Measurements from ENCODE around the gene PDE5A.

PDE5A gene

GRCh38 chr4:119580293-119580692 is 48.3 kb downstream of the PDE5A start:
- DNase-seq, result no peak

DNA sequence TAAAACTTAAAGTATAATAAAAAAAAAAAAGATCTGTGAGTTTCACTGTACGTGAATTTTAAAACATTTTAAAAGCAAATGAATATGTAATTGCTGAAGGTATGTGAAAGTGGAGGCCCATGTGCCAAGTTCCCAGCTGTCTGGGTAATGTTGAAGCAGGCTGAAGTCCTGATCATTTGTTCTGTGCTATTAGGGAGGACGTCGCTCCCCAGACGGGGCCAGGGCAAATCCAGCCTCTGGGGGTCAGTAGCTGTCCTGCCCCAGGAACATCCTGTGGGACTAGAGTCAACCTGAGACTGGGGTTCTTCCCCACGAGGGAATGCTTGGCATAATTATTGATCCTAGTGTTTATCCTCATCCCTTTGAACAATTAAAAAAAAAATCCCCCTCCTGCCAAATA is 48.8 kb downstream of the PDE5A start:
- no peak for DNase-seq

DNA sequence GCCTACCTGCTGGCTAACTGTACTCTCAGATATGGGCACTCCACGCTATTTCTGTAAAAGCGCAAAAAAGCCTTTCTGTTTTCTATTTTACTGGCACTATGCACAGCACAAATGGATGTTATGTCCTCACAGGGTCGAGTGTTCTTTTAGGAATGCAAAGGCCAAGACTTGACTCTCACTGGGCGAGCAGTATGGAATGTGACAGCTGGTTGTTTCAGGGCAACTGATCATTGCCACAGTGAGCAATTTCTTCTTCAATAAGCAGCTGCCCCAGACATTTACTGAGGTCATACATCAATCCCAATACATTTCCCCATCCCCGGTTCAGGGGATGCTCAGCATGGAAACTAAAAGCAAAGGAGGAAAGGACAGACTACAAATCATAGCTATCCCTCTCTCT is 58.2 kb downstream of the PDE5A start:
- DNase-seq, result no peak

DNA sequence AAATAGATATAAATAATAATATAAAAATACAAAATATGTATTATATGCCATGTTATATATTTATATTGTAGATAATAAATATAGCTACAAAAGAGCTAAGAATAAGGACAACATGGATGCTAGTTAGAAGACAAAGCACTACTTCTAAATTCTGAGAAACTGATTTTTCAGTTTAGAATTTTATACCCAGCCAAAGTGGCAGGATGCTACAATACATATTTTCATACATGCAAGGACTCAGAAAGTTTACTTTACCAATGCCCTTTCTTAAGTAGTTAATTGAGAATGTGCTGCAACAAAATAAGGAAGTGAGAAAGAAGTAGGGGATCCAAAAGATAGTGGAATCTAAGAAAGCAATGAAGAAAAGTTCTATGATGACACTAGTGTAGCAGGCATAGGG is 64.5 kb downstream of the PDE5A start:
- DNase-seq, result no peak

DNA sequence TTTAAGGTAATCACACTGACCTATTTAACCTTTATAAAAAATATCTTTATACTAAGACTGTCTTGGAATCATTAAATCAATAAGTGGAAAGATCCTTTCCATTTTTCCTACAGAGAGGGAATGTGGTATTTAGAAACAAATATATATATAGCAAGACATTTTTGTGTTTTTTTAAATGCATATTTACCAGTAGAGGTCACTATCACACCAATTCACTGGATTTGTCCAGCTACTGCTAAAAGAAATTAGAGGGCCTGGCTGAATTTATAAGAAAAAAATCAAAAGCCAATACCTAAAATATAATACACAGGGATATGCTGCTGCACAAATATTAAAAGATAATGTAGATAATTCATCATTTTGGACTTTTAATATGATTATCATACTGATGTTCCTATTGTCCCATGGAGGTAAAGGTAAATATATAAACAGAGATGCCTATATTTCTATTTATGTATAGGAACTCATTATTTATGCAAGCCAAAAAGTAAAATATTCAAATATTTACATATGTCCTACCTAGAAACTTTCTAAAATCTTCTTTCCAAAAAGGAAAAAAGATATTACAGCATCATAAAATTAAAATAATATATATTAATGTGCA is 69.5 kb downstream of the PDE5A start:
- peak; percentile 3 for DNase-seq

GRCh38 chr4:119550857-119551532 is 77.6 kb downstream of the PDE5A start:
- DNase-seq, result no peak

GRCh38 chr4:119549639-119550038 is 79.0 kb downstream of the PDE5A start:
- DNase-seq, result no peak

DNA sequence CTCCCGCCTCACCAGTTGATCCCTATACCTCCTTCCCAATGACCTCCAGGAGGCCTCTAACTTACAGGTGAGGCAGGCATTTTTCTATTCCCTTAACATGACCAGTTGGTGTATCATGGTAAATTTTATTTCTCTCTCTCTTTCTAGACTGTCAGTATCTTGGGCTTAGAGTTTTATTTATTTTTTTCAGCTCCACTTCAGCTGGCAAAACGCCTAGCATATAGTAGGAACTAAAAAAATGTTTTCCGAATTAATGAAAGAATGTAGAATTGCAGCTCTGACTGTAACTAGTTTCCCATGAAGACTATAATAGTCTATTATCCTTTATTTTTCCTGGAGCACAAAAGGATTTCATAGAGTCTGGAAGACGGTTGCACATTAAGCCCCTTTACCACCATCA is 84.8 kb downstream of the PDE5A start:
- DNase-seq, result no peak

- DNase-seq, result no peak
These were observed 85.4 kb downstream of the PDE5A start for GRCh38 chr4:119543187-119543586.

GRCh38 chr4:119540249-119540648 is 88.4 kb downstream of the PDE5A start:
- DNase-seq, result no peak

DNA sequence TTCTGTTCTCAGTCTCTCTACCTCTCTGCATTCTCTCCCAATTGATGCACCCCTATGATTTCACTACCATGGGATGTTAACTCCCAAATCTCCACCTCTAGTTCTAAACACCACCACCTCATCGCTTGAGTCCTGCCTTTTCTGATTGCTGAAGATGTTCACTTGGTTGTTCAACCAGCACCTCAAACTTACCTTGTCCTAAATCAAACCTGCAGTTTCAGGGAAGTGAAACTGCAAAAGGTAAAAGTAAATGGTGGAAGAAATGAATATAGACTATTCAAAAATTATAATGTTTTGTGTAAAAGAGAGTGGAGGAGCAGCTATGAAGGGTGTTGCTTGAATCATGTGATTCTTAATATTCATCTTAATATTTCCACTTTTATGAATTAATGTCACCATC is 91.0 kb downstream of the PDE5A start:
- DNase-seq, result no peak

GRCh38 chr4:119536572-119537528 is 91.8 kb downstream of the PDE5A start:
- no peak for DNase-seq

DNA sequence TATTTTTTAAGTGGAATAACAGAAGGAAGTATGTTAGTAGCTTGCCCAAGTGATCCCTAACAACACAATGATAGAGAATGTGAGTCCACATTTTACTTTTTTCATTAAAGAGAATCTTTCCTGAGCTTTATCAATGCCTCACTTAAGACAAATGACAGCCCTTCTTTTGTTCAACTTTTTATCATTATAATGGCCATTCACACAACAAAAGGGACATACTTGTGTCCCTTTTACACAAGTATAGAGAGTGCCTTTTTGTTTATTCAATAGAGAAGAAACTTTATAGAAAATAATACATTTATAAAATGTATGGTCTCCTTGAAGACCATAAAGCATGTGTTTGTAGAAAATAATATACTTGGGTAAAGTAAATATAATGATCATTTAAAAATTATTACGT is 96.3 kb downstream of the PDE5A start:
- DNase-seq, result no peak

GRCh38 chr4:119529788-119530187 is 98.8 kb downstream of the PDE5A start:
- no peak for DNase-seq

GRCh38 chr4:119526786-119527550 is 101.6 kb downstream of the PDE5A start:
- DNase-seq, result no peak

DNA sequence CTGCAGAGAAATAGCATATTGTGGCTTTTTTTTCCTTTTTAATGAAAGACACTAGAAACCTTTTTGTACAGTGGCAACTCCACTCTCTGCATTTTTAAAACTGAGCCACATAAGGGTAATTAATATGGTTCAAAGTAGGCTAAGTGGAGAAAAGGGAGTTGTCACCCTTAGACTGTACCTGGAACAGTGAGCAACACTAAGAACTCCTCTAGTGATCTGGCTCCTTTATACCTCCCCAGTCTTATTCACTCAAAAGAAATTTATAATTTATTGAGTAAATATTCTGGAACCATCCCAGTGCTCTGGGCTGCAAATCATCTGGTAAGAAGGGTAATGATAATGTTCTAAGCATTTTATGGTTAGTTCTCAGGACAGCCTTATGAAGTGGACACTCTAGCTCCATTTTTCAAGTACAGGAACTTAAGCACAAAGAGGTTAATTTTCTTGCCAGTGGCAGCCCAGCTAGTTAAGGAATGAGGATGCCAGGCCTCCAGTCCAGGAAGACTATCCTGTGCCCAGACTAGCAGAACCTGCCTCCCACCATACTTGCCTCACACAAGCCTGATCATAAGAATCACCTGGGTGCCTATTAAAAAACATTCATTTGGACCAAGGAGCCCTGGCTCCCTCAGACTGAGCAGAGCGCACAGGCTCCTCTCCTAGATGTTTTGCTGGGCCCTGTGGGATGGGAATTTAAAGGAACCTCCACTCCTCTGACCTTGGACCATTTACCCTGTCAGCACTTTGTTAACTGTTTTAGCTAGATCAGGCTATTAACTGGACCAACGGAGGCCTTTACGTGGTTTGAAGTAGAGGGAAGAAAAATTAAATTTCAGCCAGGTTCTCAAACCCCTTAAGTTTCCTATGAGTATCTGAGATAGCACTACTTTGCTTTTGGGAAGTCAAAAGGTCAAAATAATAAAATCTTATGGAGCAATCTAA is 102.6 kb downstream of the PDE5A start:
- no peak for DNase-seq

GRCh38 chr4:119525005-119525749 is 103.4 kb downstream of the PDE5A start:
- no peak for DNase-seq

- DNase-seq, result no peak
These were observed 105.2 kb downstream of the PDE5A start for GRCh38 chr4:119523399-119523798.

DNA sequence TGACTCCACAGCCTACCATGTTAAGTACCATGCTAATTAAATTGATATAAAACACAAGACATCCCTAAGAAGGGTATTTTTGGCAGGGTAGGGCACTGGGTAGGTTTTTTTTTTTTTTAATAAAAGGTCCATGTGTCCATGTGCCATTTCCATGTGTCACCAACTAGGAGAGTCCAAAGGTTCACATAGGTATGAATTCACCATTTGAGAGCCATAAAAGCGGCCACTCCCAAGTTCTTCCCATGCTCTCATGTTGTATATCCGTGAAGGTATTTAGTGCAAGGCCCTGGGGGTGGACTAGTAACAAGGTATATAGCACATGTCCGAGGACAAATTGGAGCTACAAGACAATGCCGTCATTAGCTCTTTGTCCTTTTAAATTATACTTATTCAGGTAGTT is 107.3 kb downstream of the PDE5A start:
- no peak for DNase-seq

DNA sequence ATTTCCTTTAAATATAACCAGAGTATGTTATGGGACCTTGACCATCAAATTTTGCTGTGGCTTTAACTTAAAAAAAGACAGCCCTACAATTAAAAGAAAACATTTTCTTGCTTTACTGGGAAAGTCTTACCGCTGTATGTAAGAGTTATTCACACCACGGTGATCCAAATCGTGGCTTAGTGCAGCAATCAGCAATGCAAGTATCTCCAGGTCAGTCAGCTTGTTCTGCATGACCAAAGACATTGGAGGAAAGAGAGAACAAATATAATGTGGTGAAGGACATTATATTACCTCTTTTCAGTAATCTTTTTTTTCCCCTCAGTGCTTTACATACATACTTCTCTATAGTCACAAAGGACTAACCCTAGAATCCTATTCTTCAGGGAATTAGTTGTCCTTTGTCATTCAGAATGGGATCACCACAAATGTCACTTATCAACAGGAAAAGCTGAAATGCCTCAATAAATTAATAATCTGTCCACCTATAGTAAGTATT is 109.6 kb downstream of the PDE5A start:
- DNase-seq, result no peak
